ENCODE measurements around the gene PPP2R3A.
"Not testable (repeated sequence)": the region's sequence is repeated elsewhere in the genome, so short reads cannot be mapped to it uniquely, and the experiment has no call there.

PPP2R3A gene

DNA sequence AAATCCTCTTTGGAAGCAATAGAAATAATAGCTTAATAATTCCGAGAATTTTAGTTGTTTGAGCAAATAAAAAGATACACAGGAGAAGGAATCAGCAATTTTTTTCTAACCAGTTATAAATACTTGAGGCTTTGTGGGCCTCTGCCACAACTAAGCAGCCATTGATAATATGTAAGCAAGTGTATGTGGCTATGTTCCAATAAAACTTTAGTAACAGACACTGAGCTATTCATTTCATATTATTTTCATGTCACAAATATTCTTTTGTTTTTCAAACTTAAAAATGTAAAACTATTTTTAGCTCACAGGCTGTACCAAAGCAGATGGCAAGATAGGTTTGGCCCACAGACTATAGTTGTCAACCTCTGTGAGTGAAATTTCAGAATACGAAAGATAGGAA lies 145.0 kb downstream of the PPP2R3A start:
- no peak for DNase-seq

DNA sequence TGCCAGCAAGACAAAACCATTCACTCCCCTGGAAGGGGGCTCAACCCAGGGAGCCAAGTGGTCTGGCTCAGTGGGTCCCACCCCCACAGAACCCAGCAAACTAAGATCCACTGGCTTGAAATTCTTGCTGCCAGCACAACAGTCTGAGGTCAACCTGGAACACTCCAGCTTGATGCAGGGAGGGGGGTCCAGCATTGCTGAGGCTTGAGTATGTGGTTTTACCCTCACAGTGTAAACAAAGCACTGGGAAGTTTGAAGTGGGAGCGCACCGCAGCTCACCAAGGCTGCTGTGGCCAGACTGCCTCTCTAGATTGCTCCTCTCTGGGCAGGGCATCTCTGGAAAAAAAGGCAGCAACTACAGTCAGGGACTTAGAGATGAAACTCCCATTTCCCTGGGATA lies 148.9 kb downstream of the PPP2R3A start:
- no peak for DNase-seq

DNA sequence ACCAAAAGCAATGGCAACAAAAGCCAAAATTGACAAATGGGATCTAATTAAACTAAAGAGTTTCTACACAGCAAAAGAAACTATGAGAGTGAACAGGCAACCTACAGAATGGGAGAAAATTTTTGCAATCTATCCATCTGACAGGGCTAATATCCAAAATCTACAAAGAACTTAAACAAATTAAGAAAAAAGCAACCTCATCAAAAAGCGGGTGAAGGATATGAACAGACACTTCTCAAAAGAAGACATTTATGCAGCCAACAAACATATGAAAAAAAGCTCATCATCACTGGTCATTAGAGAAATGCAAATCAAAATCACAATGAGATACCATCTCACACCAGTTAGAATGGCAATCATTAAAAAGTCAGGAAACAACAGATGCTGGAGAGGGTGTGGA lies 153.8 kb downstream of the PPP2R3A start:
- DNase-seq, result not testable (repeated sequence)

DNA sequence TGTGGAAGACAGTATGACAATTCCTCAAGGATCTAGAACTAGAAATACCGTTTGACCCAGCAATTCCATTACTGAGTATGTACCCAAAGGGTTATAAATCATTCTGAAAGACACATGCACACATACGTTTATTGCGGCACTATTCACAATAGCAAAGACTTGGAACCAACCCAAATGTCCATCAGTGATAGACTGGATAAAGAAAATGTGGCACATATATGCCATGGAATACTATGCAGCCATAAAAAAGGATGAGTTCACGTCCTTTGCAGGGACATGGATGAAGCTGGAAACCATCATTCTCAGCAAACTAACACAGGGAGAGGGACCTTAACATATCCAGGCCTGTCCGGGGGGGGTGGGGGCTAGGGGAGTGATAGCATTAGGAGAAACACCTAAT lies 154.3 kb downstream of the PPP2R3A start:
- DNase-seq, result not testable (repeated sequence)

DNA sequence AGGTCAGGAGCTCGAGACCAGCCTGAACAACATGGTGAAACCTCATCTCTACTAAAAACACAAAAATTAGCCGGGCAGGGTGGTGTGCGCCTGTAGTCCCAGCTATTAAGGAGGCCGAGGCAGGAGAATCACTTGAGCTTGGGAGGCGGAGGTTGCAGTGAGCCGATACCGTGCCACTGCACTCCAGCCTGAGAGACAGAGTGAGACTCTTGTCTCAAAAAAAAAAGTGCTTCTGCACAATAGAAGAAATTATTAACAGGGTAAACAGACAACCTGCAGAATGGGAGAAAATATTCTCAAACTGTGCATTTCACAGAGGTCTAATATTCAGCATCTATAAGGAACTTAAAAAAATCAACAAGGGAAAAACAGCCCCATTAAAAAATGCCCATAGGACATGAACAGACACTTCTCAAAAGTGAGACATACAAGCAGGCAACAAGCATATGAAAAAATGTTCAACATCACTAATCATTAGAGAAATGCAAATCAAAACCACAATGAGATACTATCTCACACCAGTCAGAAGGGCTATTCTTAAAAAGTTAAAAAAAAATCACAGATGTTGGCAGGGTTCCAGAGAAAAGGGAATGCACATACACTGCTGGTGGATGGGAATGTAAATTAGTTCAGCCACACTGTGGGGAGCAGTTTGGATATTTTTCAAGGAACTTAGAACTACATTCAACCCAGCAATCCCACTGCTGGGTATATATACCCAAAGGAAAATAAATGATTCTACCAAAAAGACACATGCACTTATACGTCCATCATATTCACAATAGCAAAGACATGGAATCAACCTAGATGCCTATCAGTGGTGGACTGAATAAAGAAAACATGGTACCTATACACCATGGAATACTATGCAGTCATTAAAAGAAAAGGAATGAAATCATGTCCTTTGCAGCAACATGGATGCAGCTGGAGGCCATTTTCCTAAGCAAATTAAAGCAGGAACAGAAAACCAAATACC lies 155.1 kb downstream of the PPP2R3A start:
- DNase-seq, result no peak

DNA sequence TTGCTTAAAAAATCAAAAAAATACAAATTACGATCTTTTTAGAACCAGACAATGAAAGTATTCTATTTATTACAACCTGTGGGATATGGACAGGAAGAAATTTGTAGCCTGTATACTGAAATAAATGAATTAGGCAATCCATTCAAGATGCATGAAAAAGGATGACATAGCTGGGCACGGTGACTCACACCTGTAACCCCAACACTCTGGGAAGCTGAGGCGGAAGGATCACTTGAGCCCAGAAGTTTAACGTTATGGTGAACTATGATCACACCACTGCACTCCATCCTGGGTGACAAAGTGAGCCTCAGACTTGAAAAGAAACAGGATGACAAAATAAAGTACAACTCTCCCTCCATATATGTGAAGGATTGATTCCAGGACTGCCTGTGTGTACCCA lies 156.5 kb downstream of the PPP2R3A start:
- DNase-seq, result no peak

DNA sequence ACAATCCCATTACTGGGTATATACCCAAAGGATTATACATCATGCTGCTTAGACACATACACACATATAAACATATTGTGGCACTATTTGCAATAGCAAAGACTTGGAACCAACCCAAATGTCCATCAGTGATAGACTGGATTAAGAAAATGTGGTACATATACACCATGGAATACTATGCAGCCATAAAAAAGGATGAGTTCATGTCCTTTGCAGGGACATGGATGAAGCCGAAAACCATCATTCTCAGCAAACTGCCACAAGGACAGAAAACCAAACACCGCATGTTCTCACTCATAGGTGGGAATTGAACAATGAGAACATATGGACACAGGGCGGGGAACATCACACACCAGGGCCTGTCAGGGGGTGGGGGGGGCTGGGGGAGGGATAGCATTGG lies 166.1 kb downstream of the PPP2R3A start:
- DNase-seq, result not testable (repeated sequence)

DNA sequence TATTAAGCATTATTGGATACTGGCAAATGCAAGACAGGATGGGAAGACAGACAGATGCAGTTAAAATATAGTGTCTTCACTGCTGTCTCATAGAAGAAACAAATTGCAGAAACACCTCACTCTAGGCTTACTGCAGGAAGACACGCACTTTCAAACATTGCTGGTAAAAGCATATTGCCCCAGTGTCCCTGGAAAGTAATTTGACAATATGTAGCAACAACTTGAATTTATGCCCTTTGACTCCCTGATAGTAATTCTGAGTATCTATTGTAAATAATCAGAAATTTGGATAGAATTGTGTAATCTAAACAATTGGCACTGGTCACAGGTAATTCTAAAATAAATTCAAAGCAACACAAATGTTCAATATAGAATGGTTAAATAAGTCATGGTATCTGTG lies 168.6 kb downstream of the PPP2R3A start:
- no peak for DNase-seq

DNA sequence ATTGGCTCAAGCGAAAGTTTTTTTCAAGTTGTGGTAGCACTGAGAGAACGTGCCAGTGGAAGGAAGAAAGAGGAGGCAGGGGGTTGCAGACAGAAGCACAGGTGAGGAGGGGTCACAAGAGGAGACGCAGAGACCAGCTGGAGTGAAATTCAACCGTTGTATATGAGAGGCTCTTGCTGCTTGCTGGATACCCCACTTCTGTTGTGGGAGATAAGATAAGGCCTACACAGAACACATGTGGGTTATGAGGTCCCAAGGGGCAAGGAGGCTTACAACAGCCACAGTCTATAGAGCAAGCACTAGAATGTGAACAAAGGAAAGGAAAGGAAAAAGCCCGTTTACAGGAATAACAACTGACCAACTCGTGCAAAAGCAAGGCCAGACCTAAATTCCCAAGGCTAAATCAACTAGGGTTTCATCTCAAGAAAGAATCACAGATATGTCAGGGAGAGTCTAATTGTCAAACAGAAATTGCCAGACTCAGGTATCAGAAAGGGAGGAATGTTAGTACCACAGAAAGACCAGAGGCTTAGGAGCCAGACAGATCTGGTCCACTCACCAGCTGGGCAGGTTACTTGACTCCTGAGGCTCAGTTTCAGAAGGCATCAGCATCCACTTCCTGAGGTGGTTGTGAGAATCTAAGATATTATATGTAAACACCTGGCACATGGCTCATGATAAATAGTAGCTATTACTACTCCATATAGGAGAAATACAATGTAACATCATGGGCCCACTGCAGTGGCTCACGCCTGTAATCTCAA lies 169.7 kb downstream of the PPP2R3A start:
- no peak for DNase-seq

DNA sequence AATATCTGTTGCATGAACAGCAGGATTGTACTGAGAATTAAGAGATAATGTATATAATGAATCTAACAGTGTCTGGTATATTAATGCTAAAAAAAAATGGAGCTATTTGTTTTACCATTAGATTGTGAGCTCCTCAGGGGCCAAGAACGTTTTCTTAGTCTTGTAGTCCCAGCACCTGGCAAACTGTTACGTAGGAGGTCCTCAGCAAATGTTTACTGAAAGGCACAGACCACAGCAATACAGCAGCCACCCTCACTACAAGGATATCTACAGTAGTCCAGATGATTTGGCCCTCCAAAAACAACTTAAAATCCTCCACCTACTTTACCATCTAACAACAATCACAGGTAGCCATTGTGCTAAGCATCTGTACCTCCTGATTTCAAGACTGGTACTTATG lies 170.9 kb downstream of the PPP2R3A start:
- no peak for DNase-seq

DNA sequence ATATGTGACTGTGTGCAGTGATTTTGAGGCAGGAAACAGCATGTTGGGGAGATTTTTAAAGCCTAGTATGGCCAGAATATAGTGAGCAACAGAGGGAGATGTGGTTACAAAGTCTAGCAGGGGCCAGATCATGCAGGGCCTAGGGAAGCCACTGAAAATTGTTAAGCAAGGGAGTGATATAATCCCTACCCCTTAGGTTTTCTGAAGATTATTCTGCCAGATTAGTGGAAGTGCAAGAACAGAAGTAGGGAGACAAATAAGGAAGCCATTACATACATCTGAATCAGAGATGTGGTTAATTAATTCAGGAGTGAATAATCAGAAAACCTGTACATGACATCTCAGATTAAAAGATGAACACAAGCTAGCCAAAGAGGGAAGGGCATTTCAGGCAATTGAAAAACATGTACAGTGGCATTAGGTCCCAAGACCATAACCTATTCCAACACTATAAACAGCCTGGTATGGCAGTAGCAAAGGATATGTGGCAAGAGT lies 175.8 kb downstream of the PPP2R3A start:
- DNase-seq, result no peak

DNA sequence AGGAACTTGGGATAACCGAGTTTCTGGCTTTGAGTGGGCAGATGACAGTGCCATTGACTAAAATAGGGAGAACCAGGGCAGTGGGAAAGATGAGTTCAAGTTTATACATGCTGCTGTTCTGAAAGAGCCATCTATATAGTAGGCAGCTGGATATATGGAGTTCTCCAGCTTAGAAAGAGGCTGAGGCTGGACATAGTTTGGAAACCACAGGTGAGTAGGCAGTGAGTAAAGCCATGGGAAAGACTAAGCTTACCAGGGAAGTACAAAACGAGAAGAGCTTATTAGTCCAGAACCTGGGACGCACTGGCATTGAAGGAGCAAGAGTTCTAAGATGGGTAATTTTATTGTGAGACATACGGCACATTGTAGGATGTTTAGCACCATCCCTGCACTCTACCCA lies 176.4 kb downstream of the PPP2R3A start:
- DNase-seq, result no peak

DNA sequence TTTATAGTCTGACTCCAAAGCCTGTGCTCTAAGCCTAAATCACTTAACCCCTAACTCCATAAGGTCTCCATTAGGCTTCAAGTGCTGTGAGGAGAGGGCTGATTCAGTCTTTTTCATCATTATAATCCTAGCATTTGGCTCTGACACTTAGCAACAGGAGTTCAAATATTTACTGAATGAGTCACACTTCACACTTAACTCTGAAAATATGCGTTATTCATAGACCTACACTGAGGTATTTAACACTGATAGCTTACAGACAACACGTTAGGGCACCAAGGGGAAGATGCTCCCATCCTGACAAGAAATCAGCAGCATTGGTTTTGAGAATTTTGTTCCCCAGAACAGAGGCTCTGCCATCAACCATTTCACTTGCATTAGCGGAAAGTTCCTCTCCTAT lies 177.1 kb downstream of the PPP2R3A start:
- no peak for DNase-seq

DNA sequence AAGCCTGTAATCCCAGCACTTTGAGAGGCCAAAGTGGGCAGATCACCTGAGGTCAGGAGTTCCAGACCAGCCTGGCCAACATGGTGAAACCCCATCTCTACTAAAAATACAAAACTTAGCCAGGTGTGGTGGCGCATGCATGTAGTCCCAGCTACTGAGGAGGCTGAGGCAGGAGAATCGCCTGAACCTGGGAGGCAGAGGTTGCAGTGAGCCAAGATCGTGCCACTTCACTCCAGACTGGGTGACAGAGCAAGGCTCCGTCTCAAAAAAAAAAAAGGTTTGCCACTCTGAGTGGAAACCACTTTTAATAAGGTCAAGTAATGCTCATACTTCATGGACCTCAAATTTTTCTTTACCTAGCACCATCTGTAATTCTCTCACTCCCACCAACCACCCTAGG lies 178.9 kb downstream of the PPP2R3A start:
- DNase-seq, result not testable (repeated sequence)

DNA sequence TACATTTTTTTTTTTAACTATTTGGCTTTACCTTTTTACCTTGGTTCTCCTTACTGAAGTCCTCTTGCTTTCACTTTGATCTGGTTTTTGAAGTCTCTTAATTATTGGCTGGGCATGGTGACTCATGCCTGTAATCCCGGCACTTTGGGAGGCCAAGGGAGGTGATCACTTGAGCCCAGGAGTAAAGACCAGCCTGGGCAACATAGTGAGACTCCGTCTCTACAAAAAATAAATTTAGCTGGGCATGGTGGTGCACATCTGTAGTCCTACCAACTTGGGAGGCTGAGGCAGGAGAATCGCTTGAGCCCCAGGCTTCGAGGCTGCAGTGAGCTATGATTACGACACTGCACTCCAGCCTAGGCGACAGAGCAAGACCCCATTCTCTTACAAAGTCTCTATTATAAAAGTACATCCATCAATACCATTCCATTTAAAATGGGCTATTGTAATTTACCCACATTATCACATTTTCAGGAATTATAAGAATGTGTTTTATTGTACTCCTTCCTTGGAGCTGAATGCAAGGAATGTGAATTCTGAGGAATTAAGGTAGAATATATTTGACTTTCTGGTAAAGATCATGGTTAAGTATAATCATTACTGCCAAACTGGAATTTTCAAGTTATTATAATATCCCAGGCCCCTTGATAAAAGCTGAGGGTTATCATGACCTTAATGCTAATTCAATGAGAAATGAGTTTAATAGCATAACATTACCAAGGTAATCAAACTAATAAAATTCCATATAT lies 181.6 kb downstream of the PPP2R3A start:
- no peak for DNase-seq

DNA sequence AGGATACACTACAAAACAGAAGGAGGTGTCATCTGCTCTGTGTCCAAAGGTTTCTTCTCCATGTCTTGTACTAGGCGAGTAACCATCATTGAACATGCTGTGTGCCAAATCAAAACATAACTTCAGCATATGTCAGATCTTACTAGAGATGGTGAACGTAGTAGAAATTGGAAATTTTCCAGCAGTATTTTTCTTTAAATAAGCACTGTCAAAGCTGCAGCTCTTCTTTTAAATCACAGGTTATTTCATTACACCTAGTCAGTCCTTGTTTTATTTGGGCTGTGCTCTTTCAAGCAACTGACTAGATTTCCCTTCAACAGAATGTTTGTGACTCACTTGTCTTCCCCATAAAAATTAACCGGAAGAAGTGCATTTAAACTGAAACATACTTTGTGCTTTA lies 184.1 kb downstream of the PPP2R3A start:
- no peak for DNase-seq

DNA sequence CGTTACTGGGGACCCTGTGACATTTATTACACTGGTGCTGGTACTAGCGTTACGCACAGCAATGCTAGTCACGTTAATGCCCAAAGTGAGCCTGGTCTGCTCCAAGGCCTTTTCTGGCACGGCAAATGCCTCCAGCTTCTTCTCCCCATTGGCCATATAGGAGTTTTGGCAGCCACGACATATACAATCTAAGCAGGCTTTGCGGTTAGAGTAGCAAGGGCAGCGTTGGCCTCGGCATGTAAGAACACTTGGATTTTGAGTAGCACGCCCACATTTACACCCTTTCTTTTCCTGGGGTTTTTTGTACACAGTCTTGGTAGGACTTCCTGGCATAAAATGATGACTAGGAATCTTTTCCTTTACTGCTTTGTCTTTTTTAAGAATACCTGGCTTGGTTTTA lies 185.7 kb downstream of the PPP2R3A start:
- no peak for DNase-seq

DNA sequence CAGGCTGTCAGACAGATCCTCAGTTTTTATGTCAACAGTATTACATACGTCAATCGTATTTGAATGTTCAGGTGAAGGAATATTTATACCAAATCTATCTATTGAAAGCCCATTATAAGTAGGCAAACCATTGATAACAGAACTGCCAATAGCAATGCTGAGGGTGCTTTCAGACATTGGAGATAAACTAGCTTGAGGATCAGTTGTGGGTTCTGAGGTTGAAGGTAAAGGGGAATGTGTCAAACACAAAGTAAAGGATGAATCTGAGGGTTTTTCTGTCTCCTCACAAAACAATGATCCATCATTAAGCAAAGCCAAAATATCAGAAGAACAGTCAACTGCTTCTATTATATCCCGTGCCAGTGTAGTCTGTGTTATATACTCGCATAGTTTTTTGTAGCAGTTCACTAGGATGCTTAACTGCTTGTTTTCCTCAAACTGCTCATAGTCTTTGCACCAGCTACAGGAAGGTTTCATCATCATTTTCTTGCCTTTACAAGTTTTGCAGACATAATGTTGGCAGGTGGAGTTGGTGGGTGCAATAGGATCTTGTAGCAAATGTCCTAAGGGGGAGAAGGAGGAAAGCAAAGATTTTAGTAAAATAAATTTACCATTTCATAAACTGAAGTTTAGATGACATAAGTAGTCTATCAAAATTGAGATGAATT lies 186.8 kb downstream of the PPP2R3A start:
- no peak for DNase-seq

DNA sequence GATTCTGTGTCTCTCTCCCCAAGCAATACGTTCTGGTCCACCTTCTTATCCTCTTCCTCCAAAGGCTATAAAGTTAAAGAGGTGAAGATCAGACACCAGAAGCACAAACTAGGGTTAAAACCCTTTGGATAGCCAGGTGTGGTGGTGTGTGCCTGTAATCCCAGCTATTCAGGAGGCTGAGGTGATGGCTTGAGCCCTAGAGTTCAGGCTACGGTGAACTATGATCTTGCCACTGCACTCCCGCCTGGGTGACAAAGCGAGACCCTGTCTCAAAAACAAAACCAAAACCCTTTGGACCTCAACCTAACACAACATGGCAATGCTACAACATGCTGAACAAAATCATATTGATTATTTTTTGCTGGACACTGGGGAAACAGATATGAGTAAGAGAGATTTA lies 187.4 kb downstream of the PPP2R3A start:
- DNase-seq, result no peak

DNA sequence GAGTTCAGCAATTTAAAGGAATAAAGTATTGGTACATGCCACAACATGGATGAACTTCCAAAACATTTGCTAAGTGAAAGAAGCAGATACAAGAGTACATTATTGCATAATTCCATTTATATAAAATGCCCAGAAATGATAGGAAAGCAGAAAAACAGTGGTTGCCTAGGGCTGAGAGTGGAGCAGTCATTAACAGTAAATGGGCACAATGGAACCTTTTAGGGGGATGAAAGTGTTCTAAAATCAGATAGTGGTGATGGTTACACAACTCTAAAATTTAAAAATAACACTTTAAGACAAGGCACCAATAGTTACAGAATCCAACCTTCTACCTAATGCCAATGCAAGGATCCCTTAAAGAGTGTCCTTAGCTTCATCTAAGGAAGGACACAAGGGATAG lies 196.0 kb downstream of the PPP2R3A start:
- DNase-seq, result no peak

DNA sequence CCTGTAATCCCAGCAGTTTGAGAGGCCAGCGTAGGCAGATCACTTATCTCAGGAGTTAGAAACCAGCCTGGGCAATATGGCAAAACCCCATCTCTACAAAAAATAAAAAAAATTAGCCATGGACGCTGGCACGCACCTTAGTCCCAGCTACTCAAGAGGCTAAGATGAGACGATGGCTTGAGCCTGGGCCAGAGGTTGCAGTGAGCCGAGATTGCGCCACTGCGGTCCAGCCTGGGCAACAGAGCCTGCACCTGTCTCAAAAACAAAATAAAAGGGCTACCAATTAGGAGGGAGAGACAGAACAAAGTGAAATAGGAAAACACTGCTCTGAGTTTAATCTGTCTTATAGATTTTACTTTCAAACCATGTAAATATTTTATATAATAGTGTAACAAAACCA lies 196.8 kb downstream of the PPP2R3A start:
- DNase-seq, result no peak

DNA sequence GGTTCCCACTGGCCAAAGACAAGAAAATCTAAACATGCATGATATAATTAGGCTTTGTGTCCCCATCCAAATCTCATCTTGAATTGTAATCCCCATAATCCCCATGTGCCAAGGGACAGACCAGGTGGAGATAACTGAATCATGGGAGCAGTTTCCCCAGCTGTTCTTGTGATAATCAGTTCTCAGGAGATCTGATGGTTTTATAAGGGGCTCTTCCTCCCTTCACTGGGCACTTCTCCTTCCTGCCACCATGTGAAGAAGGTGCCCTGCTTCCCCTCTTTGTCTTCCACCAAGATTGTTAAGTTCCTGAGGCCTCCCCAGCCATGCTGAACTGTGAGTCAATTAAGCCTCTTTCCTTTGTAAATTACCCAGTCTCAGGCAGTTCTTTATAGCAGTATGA lies 198.1 kb downstream of the PPP2R3A start:
- not testable (repeated sequence) for DNase-seq

DNA sequence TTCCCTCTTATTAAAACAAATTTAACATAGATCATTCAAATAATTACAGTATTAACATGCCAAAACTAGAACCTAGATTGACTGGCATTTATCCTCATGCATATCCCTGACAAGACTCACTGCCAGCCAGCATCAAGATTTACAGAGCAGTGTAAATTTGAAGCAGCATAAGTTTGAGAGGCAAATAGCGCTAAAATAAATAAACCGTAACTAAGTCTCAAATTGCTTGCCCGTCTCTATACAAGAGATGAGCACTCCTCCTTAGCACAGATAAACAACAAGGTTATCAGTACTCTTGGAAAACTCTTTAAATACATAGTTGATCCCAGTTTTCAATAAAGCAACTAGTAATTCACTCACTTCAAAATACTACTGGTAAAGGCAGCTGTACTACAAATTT lies 201.0 kb downstream of the PPP2R3A start:
- no peak for DNase-seq
